Heart left ventricle (tissue), 16 donors: ENCODE measurements around the gene ANO2. TPM values are rescaled to one million over a fixed set of nuclear protein-coding genes. Genes with fewer than 3 reads are reported as not detected.

ENCODE experiments used
- ATAC-seq, 4 donors: fragments of 200-7000 bp; cut with Tn5 transposase; one replicate each; pipeline ENCODE4 v1.9.1; 2020 to 2022; ENCODE audit warnings: moderate library complexity in 4 of 4, mild to moderate bottlenecking in 3 of 4, moderate number of reproducible peaks in 1 of 4
- DNase-seq, 5 donors: peaks; one replicate each; pipeline ENCODE4 v3.0.0-alpha.2; 2020
- H3K27ac ChIP-seq, 12 donors: fragments of 200-600 bp; sonication (generic) in 4 of 12; one replicate each; pipeline versions ENCODE4 v1.5.0 to v1.8.0; 2016 to 2022; ENCODE audit warnings: mild to moderate bottlenecking in 2 of 12
- H3K27me3 ChIP-seq, 9 donors: fragments of 200-600 bp; sonication (generic) in 2 of 9; one replicate each; pipeline versions ENCODE4 v1.5.1 to v1.8.0; 2016 to 2022; ENCODE audit warnings: mild to moderate bottlenecking in 3 of 9
- H3K36me3 ChIP-seq, 9 donors: fragments of 200-600 bp; sonication (generic) in 2 of 9; one replicate each; pipeline versions ENCODE4 v1.5.0 to v1.8.0; 2018 to 2022; ENCODE audit warnings: mild to moderate bottlenecking in 2 of 9
- H3K4me1 ChIP-seq, 12 donors: fragments of 200-600 bp; sonication (generic) in 4 of 12; one replicate each; pipeline versions ENCODE4 v1.5.0 to v1.8.0; 2016 to 2022; ENCODE audit warnings: mild to moderate bottlenecking in 3 of 12
- H3K4me3 ChIP-seq, 12 donors: fragments of 200-600 bp; sonication (generic) in 4 of 12; one replicate each; pipeline versions ENCODE4 v1.5.0 to v1.8.0; 2017 to 2022; ENCODE audit warnings: mild to moderate bottlenecking in 9 of 12, moderate library complexity in 4 of 12
- H3K9me3 ChIP-seq, 12 donors: fragments of 200-600 bp; sonication (generic) in 4 of 12; one replicate each; pipeline versions ENCODE4 v1.5.0 to v1.8.0; 2016 to 2022; ENCODE audit warnings: mild to moderate bottlenecking in 1 of 12
- POLR2A ChIP-seq, 2 donors: fragments of 450-650 bp; IDR thresholded peaks; one replicate each; pipeline ENCODE4 v1.6.1; 2017; ENCODE audit warnings: antibody characterized with exemption in 2 of 2, mild to moderate bottlenecking in 2 of 2, moderate library complexity in 2 of 2
- WGBS, 4 donors: extraction: QIAGEN DNeasy Blood & Tissue Kit in 2 of 4; methylation state at CpG; one replicate each; pipeline versions ENCODE4 v1.1.5 to v1.1.7; 2013 to 2018; 5-methylcytosine and 5-hydroxymethylcytosine counted together
- intact Hi-C, 10 donors: fragments of 100-400 bp; cut with DNase I; formaldehyde crosslinking; loops; one replicate each; pipeline versions ENCODE4 v1.11.1 to v1.14.2; 2022
- polyA plus RNA-seq, 2 donors: library from polyadenylated mRNA; stranded (reverse); fragments of 200-250 nt; gene quantifications; one replicate each; pipeline ENCODE4 v1.2.3, GENCODE V29; 2013
- total RNA-seq, 9 donors: library from RNA; depleted of rRNA in 2 of 9; stranded (reverse); fragments of >200 nt in 2 of 9; fragmentation: NEBNext Ultra II Directional in 3 of 9; extraction: Animal tissue kit (Norgen Biotek cat#: 25700) in 3 of 9; gene quantifications; one replicate each; pipeline versions ENCODE4 v1.1.0 to v1.2.4, GENCODE V29; 2016 to 2023
- TF ChIP-seq, protein P1 (sequence below), 12 donors: fragments of 200-600 bp; sonication (generic) in 4 of 12; IDR thresholded peaks; one replicate each; pipeline versions ENCODE4 v1.5.0 to v1.8.0; 2018 to 2022; ENCODE audit warnings: antibody characterized with exemption in 12 of 12, mild to moderate bottlenecking in 5 of 12
- donor health status: ischemic (EF 13 %, LVEDD 7.1; RV severe dilation, severe dysfunction).
- donor health status: healthy with polysubstance abuse.
- donor health status: DM: no; HTN: yes; CAD: no.
- donor health status: DM: no; HTN: no; CAD: no.
- donor health status: ischemic (EF 25% LVEDD 6.9; RV normal size, moderate dysfunction).
- donor health status: ischemic (EF 25% LVEDD 5.7; RV mildly dilated, moderate dysfunction).
- donor health status: healthy.
- donor health status: DM: yes; HTN: yes; CAD: no.
- donor health status: ischemic (EF 35%, LVEDD 5.7; RV mildly dilated, moderate dysfunction).
- donor health status: nonischemic (EF 11% LVEDD 7.7; RV severe dilation, severe dysfunction).
- donor health status: DM: yes; HTN: yes; CAD: no.
- donor health status: PGD.
- donor health status: ischemic (EF 29% LVEDD 5.4; RV normal size, mild dysfunction).
- donor health status: nonischemic (EF 23%, LVEDD 6.1; RV moderate dilation, normal function).

Gene ANO2
- total and polyA plus RNA-seq, 11 donors, result 3.4 to 19.4 (median 9.4) TPM

DNA sequence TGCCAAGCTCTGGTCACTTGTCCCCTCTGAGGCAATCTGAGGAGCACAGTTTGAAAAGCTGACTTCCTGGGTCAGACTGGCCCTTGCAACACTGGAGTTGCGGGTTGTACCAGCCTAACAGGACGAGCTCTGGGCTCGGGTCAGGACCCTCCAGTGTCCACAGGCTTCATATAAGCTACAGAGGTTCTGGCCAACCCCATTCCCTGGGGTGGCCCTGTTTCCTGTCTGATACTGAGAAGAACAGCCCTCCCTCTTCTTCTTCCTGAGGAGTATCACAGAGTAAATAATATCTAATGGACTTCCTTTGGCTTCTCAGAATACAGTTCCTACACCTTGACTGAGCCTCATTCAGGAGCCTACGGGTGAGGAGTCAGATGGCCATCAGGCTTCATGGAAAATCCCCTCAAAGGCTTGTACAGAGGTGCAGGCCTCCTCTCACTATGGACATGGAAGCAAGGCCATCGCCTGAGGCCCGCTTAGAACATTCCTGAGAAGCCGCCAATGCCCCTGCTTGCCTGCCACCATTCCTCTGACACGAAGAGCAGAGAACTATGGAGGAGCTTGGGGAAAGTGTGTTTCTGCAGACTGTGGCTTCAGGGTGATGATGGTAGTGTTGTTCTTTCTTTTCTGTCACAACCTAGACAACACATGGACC, 28.5 kb upstream of the ANO2 start:
- ATAC-seq (peak in 3 of 4 donors; percentile 37 to 65 (median 59)), DNase-seq (no peak)
- H3K27ac ChIP-seq, result no peak overlapping the region
- intact Hi-C loops, result no loop called here
- 57 to 71% (median 66%) methylated on average over 7 to 8 of the region's 8 CpGs for WGBS, 4 donors
- TF ChIP-seq, protein P1, sequence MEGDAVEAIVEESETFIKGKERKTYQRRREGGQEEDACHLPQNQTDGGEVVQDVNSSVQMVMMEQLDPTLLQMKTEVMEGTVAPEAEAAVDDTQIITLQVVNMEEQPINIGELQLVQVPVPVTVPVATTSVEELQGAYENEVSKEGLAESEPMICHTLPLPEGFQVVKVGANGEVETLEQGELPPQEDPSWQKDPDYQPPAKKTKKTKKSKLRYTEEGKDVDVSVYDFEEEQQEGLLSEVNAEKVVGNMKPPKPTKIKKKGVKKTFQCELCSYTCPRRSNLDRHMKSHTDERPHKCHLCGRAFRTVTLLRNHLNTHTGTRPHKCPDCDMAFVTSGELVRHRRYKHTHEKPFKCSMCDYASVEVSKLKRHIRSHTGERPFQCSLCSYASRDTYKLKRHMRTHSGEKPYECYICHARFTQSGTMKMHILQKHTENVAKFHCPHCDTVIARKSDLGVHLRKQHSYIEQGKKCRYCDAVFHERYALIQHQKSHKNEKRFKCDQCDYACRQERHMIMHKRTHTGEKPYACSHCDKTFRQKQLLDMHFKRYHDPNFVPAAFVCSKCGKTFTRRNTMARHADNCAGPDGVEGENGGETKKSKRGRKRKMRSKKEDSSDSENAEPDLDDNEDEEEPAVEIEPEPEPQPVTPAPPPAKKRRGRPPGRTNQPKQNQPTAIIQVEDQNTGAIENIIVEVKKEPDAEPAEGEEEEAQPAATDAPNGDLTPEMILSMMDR (IDR thresholded peaks at IDR 0.05), result no peak
- TF ChIP-seq POLR2A (IDR thresholded peaks at IDR 0.05), result no peak
- no peak overlapping the region for H3K4me3 ChIP-seq
- H3K27me3 ChIP-seq, result peaks cover 0 to under 1% (median 0%) of the 10 kb centered on the region in 9 donors
- H3K4me1 ChIP-seq, result peaks cover 0 to 28% (median 8%) of the 10 kb centered on the region in 12 donors
- no peaks in the 10 kb centered on the region for H3K9me3 ChIP-seq
- peaks cover 0 to 82% (median 35%) of the 10 kb centered on the region in 9 donors for H3K36me3 ChIP-seq

DNA sequence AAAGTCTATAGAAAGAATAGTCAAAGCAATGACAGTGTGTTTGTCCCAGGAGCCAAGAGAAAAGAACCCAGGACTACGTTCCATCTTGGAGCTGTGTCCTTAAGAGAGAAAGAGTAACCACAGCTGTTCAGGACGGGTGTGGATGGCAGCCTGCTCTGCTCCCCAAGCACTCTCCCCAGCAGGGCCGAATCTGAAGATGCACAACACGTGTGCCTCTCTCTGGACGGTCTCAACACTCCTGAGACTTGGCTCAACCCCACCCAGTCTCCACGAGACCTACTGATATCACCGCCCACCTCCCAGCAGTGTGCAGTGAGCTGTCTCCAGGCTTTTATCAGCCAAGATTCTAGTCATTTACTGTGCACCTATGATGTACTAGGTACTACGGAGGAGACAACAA, 27.3 kb upstream of the ANO2 start:
- ATAC-seq, result no peak

DNA sequence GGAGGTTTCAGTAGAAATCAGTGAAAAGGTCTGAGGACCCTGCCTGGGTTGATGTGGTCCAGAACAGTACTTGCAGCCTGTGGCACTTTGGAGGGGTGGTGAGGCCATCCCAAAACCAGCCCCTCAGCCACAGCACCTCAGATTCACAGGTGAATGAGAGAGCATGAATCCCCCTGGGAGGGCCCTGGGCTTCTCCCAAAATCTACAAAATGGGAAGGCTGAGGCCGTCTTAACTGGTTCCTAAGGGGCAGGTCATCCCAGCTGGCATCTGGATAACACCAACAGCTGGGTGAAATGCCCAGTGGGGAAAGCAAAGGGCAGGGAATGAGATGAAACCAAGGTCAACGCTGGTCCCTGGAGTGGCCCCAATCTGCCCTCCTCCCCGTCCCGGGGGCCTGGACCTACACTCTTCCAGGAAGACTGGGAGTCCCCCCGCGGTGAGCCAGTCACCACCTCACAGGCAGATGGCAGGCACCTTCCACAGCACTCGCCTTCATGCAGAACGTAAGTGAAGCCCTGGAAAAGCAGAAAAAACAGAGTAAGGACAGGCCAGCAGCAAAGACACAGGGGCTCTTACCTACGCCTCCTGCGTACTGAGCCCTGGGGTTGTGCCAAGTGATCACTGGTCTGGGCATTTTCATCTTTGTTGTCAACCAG, 26.3 kb upstream of the ANO2 start:
- Histone ChIP-seq H3K9me3 (no peaks in the 10 kb centered on the region), H3K27ac (no peak overlapping the region), H3K27me3 (no peaks in the 10 kb centered on the region), H3K4me3 (no peak overlapping the region), H3K36me3 (peaks cover 0 to 89% (median 39%) of the 10 kb centered on the region in 9 donors), H3K4me1 (peaks cover 0 to 27% (median 5%) of the 10 kb centered on the region in 12 donors)
- intact Hi-C loops, result no loop called here
- DNase-seq (no peak), ATAC-seq (no peak)
- TF ChIP-seq, protein P1 (IDR thresholded peaks at IDR 0.05), result no peak
- TF ChIP-seq POLR2A (IDR thresholded peaks at IDR 0.05), result no peak
- WGBS, 4 donors, result 83 to 89% (median 83%) methylated on average over 10 of the region's 10 CpGs

More for the DNA sequence above, 27.3 kb upstream of the ANO2 start:
- H3K36me3 ChIP-seq, result peaks cover 0 to 88% (median 40%) of the 10 kb centered on the region in 9 donors
- no peak overlapping the region for H3K27ac ChIP-seq
- H3K27me3 ChIP-seq, result no peaks in the 10 kb centered on the region
- intact Hi-C loops, result no loop called here
- H3K9me3 ChIP-seq, result no peaks in the 10 kb centered on the region
- peaks cover 0 to 28% (median 8%) of the 10 kb centered on the region in 12 donors for H3K4me1 ChIP-seq
- H3K4me3 ChIP-seq, result no peak overlapping the region
- WGBS, 4 donors, result 46 to 74% (median 57%) methylated on average over 8 of the region's 8 CpGs
- no peak for DNase-seq
- TF ChIP-seq, protein P1 (IDR thresholded peaks at IDR 0.05), result no peak
- TF ChIP-seq POLR2A (IDR thresholded peaks at IDR 0.05), result no peak

DNA sequence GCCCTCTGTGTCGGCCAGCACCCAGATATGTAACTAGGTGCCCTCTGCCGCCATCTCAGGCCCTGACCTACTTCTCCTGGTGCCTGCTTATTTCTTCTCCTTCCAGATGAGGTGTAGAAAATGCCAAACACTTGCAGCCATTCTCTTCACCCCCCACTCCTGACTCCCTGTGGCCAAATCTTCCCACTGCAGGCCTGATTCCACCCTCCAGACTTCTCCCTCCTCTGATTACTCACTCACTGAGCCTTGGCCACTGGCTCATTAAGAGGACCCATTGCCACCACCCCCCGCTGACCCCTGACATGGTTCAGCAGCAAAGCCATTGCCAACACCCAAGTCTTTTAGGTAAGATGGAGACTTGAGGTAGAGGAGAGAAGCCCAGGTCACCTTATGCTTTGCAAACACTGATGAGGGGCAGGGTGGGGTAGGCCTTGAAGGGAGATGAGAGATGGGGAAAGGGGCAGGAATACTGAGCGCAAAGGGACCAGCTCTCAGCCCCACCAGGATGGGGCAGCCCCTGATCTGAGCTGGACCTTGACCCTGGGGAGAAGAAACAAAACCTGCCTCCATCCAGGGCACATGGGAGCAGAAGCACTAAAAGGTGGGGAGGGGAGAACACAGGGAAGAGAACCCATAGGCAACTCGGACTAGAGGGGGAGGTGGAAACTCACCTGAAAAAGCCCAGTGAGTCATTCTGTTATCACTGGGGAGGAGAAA, 25.1 kb upstream of the ANO2 start:
- ATAC-seq (no peak), DNase-seq (no peak)
- Histone ChIP-seq H3K27me3 (peaks cover 0 to 7% (median 0%) of the 10 kb centered on the region in 9 donors), H3K4me3 (no peak overlapping the region), H3K27ac (no peak overlapping the region), H3K9me3 (no peaks in the 10 kb centered on the region), H3K4me1 (peaks cover 0 to 19% (median 7%) of the 10 kb centered on the region in 12 donors), H3K36me3 (peaks cover 0 to 85% (median 31%) of the 10 kb centered on the region in 9 donors)
- TF ChIP-seq POLR2A (IDR thresholded peaks at IDR 0.05), result no peak
- TF ChIP-seq, protein P1 (IDR thresholded peaks at IDR 0.05), result no peak
- 96 to 99% (median 97%) methylated on average over 5 of the region's 5 CpGs for WGBS, 4 donors
- intact Hi-C loops, result no loop called here
